ENCODE measurements around the gene EPS15.
A peak's percentile ranks its signal among the peaks of the same experiment; 100 is the strongest.
"Not testable (repeated sequence)": the region's sequence is repeated elsewhere in the genome, so short reads cannot be mapped to it uniquely, and the experiment has no call there.

EPS15 gene

DNA sequence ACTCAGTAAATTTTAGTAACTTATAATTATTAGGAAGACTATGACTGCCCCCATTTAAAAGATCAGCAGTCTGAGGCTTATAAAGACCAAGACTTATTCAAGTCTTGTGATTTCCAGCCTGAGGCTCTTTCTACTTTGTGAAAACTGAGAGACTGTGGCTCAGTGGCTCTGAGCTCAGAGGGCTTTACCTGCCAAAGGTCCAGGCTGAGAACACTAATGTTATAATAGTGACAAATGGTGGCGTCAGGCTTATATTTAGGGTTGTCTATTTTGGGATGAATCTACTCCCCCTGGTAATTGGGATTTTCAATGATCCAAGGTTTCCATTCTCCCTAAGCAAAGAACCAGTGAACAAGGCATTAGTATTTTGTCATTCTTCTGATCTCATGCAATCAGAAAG is 42.6 kb upstream of the EPS15 start:
- DNase-seq (ENCODE audit: extremely low read depth, low read depth), result no peak
- H3K4me3 ChIP-seq (replicated peaks; ENCODE audit: low read depth, low read length), result no peak overlapping the region
- TF ChIP-seq, protein P1, sequence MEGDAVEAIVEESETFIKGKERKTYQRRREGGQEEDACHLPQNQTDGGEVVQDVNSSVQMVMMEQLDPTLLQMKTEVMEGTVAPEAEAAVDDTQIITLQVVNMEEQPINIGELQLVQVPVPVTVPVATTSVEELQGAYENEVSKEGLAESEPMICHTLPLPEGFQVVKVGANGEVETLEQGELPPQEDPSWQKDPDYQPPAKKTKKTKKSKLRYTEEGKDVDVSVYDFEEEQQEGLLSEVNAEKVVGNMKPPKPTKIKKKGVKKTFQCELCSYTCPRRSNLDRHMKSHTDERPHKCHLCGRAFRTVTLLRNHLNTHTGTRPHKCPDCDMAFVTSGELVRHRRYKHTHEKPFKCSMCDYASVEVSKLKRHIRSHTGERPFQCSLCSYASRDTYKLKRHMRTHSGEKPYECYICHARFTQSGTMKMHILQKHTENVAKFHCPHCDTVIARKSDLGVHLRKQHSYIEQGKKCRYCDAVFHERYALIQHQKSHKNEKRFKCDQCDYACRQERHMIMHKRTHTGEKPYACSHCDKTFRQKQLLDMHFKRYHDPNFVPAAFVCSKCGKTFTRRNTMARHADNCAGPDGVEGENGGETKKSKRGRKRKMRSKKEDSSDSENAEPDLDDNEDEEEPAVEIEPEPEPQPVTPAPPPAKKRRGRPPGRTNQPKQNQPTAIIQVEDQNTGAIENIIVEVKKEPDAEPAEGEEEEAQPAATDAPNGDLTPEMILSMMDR (IDR thresholded peaks at IDR 0.05; ENCODE audit: low read depth, low read length, missing control alignments), result no peak

DNA sequence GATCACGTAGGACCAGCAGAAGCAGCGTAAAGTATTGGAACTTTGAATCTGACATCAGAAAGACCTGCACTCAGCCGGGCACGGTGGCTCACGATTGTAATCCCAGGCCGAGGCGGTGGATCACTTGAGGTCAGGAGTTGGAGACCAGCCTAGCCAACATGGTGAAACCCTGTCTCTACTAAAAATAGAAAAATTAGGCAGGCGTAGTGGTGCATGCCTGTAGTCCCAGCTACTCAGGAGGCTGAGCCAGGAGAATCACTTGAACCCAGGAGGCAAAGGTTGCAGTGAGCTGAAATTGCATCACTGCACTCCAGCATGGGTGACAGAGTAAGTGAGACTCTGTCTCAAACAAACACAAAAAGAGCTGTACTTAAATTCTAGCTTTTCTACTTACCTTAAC is 41.8 kb upstream of the EPS15 start:
- not testable (repeated sequence) for DNase-seq (ENCODE audit: extremely low read depth, low read depth); H3K4me3 ChIP-seq (replicated peaks; ENCODE audit: low read depth, low read length)

DNA sequence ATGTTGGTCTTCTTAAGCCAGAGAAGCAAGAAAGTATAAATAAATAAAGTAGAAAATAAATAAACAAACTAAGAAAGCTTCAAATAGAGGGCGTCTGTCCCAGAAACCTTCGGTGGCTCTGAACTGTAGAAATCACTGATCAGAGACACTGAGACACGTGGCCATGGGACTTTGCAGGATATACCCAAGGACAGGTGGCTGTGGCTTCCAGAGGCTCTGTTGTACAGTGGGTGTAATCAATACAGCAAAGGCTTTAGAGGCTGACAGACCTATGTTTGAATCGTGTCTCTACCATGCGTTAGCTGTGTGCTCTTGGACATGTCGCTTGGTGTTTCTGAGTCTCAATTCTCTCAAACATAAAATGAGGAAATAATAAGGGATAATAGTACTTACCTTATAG is 41.0 kb upstream of the EPS15 start:
- DNase-seq (ENCODE audit: extremely low read depth, low read depth), result no peak
- TF ChIP-seq, protein P1 (IDR thresholded peaks at IDR 0.05; ENCODE audit: low read depth, low read length, missing control alignments), result no peak

DNA sequence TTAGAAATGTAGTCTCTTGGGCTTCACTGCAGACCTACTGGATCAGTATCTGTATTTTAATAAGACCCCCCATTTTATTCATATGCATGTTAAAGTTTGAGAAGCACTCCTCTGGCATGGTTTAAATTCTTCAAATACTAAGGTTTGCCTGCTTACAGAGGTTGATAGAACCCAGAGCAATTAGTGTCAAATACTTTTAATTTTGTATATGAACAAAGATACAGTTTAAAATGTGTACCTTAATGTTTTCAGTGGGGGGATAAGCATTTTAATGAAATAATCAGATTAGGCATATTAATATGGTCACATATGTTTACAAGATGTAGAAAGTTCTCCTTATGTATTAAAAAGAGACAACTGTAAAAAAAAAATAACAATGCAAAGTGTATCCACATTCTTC is 40.4 kb upstream of the EPS15 start:
- DNase-seq (ENCODE audit: extremely low read depth, low read depth), result no peak
- H3K4me3 ChIP-seq (replicated peaks; ENCODE audit: low read depth, low read length), result no peak overlapping the region
- TF ChIP-seq, protein P1 (IDR thresholded peaks at IDR 0.05; ENCODE audit: low read depth, low read length, missing control alignments), result no peak

More for the DNA sequence above, 41.0 kb upstream of the EPS15 start:
- H3K4me3 ChIP-seq (replicated peaks; ENCODE audit: low read depth, low read length), result no peak overlapping the region

DNA sequence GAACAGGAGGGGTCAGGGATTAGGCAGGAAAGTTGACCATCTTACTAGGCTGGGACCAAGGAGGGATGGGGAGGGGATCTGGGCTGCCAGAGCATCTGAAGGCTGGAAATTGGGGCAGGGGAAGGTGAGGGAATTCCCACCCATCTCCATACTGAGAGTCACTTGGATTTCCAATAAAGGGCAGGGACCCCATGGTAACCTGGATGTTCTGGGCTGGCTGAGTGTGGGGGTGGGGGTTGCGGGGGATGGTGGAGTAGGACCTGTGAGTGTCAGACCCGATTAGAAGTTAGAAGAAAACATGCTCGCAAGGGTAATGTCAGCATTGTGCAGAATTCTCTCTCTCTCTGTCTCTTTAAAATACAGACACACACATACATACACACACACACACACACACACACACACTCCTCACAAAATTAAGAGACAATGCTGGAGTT is 40.0 kb upstream of the EPS15 start:
- DNase-seq (ENCODE audit: extremely low read depth, low read depth), result no peak
- TF ChIP-seq, protein P1 (IDR thresholded peaks at IDR 0.05; ENCODE audit: low read depth, low read length, missing control alignments), result no peak
- no peak overlapping the region for H3K4me3 ChIP-seq (replicated peaks; ENCODE audit: low read depth, low read length)

DNA sequence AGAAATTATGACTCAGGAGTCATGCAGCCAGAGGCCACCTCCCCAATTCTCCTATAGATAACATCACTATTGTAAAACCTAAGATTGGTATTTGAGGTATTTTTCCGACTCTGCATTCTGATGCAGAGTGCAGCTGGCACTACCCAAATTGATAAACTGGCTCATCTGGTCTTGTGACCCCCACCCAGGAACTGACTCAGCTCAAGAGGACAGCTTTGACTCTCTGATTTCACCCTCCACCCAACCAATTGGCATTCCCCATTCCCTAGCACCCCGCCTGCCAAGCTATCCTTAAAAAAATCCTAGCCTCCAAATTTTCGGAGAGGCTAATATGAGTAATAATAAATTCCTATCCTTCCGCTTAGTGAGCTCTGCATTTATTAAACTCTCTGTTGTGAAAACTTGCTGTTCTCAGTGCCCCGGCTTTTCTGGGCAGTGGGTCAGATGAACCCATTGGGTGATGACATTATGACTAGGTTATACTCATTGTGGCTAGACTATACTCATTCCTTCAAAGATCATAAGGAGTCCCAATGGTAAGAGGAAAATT is 39.4 kb upstream of the EPS15 start:
- TF ChIP-seq, protein P1 (IDR thresholded peaks at IDR 0.05; ENCODE audit: low read depth, low read length, missing control alignments), result no peak
- no peak overlapping the region for H3K4me3 ChIP-seq (replicated peaks; ENCODE audit: low read depth, low read length)

DNA sequence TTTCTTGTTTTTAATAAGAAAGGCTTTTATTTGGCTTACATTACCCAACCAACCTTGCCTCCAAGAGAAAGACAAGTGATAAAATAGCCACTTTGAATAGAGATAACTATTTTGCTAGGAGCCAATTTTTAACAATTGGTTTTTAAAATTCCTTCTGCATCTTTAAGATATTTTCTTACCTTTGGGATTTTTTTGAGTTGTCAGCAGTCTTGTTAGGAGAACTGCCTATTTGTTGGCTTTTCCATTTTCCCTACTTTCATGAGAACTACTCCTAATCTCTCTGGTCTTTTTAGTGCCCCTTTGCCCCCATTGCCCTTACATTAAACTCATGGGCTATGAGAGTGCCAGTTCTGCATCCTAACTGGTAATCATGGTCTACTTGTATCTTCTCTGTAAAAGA is 38.1 kb upstream of the EPS15 start:
- TF ChIP-seq, protein P1 (IDR thresholded peaks at IDR 0.05; ENCODE audit: low read depth, low read length, missing control alignments), result no peak
- no peak overlapping the region for H3K4me3 ChIP-seq (replicated peaks; ENCODE audit: low read depth, low read length)
- no peak for DNase-seq (ENCODE audit: extremely low read depth, low read depth)

More for the DNA sequence above, 39.4 kb upstream of the EPS15 start:
- DNase-seq (ENCODE audit: extremely low read depth, low read depth), result peak; percentile 17
